Measurements from ENCODE around the gene KANSL1L.
A peak's percentile ranks its signal among the peaks of the same experiment; 100 is the strongest.

The KANSL1L gene

DNA sequence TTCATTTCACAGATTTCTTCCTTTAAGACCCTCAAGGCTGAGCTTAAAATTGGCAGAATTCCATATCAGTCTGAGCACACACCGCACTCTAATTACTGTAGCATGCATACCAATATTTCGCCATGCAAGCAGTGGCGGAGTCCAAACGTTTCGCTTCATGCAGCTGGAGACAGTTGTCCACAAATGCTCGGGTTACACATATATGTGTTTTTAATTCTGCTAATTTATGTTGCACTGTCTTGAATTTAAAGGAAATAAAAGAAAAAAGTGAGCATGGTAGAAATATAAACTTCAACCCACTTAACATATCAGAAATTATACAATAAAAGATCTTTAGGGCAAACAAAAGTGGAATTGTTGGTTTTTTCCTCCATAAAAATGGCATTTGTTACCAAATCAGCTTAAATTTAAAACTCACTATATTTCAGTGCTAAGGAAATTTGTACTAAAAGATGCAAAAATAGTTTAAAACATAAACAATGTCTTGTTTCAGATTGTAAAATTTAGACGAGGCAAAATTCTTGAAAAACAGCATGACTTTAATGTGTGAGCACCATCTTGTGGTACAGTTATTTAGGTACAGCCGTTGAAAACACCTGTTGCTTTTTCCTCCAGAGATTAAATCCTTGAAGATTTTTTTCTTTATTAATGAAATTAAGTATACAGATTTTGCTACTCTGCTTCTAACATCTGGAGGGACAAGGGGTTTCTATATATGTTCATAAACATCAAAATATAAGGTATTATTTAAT lies 24.1 kb upstream of the KANSL1L start:
- Histone ChIP-seq H3K27me3 (ENCODE audit: insufficient read depth, low read length) (no peaks in the 10 kb centered on the region), H3K4me2 (ENCODE audit: low read length) (peak overlapping the region; percentile 51), H3K9me2 (ENCODE audit: low read depth, low read length) (no peaks in the 10 kb centered on the region), H2AFZ (ENCODE audit: low read length) (peak overlapping the region; percentile 18; the same call in 1 of the 2 replicates), H3K9me3 (ENCODE audit: low read length) (no peaks in the 10 kb centered on the region), H3F3A (ENCODE audit: insufficient read depth, low read length) (no peaks in the 10 kb centered on the region), H3K4me1 (ENCODE audit: insufficient read depth, low read length, severe bottlenecking) (peaks cover 25% of the 10 kb centered on the region), H3K27ac (ENCODE audit: low read depth, low read length, poor library complexity, severe bottlenecking) (peak overlapping the region; percentile 5), H3K36me3 (ENCODE audit: insufficient read depth, low read length) (no peaks in the 10 kb centered on the region), H4K20me1 (ENCODE audit: insufficient read depth, low read length) (no peaks in the 10 kb centered on the region), H3K9ac (ENCODE audit: low read length) (peak overlapping the region; percentile 19; the same call in 1 of the 2 replicates), H3K4me3 (ENCODE audit: low read depth, low read length, poor library complexity, severe bottlenecking) (peak overlapping the region; percentile 26), H3K79me2 (ENCODE audit: insufficient read depth, low read length) (no peaks in the 10 kb centered on the region)
- no peak for TF ChIP-seq EZH2 (IDR thresholded peaks at IDR 0.05; ENCODE audit: borderline replicate concordance, low read length)
- TF ChIP-seq, protein P1, sequence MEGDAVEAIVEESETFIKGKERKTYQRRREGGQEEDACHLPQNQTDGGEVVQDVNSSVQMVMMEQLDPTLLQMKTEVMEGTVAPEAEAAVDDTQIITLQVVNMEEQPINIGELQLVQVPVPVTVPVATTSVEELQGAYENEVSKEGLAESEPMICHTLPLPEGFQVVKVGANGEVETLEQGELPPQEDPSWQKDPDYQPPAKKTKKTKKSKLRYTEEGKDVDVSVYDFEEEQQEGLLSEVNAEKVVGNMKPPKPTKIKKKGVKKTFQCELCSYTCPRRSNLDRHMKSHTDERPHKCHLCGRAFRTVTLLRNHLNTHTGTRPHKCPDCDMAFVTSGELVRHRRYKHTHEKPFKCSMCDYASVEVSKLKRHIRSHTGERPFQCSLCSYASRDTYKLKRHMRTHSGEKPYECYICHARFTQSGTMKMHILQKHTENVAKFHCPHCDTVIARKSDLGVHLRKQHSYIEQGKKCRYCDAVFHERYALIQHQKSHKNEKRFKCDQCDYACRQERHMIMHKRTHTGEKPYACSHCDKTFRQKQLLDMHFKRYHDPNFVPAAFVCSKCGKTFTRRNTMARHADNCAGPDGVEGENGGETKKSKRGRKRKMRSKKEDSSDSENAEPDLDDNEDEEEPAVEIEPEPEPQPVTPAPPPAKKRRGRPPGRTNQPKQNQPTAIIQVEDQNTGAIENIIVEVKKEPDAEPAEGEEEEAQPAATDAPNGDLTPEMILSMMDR (IDR thresholded peaks at IDR 0.05; ENCODE audit: low read length) = peak; percentile 80

DNA sequence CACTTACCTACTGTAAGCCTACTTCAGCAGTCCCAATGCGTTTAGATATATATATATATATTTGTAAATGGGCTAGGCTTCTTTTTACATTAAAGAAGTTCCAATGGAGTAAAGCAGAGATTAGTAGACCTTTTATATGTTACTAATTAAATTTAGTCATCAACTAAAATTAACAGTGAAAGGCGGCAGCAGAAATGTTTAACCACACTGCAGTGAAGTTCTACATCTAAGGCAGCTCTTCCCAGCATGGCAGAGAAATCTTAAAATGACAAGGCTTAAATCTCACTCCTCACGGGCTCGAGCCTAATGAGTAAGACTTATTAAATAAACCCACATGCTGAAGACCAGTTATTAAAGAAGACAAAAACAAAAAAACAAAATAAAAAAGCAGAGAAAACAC lies 19.1 kb upstream of the KANSL1L start:
- H3K4me2 ChIP-seq (ENCODE audit: low read length) = no peak overlapping the region
- H3K4me1 ChIP-seq (ENCODE audit: insufficient read depth, low read length, severe bottlenecking) = peaks cover 24% of the 10 kb centered on the region
- H3K27ac ChIP-seq (ENCODE audit: low read depth, low read length, poor library complexity, severe bottlenecking) = no peak overlapping the region
- H3K9ac ChIP-seq (ENCODE audit: low read length) = no peak overlapping the region
- no peaks in the 10 kb centered on the region for H3F3A ChIP-seq (ENCODE audit: insufficient read depth, low read length)
- no peaks in the 10 kb centered on the region for H3K79me2 ChIP-seq (ENCODE audit: insufficient read depth, low read length)
- H3K27me3 ChIP-seq (ENCODE audit: insufficient read depth, low read length) = no peaks in the 10 kb centered on the region
- H3K36me3 ChIP-seq (ENCODE audit: insufficient read depth, low read length) = no peaks in the 10 kb centered on the region
- no peak overlapping the region for H3K4me3 ChIP-seq (ENCODE audit: low read depth, low read length, poor library complexity, severe bottlenecking)
- no peak for TF ChIP-seq EZH2 (IDR thresholded peaks at IDR 0.05; ENCODE audit: borderline replicate concordance, low read length)
- H2AFZ ChIP-seq (ENCODE audit: low read length) = no peak overlapping the region
- no peaks in the 10 kb centered on the region for H4K20me1 ChIP-seq (ENCODE audit: insufficient read depth, low read length)
- H3K9me2 ChIP-seq (ENCODE audit: low read depth, low read length) = no peaks in the 10 kb centered on the region
- H3K9me3 ChIP-seq (ENCODE audit: low read length) = no peaks in the 10 kb centered on the region

DNA sequence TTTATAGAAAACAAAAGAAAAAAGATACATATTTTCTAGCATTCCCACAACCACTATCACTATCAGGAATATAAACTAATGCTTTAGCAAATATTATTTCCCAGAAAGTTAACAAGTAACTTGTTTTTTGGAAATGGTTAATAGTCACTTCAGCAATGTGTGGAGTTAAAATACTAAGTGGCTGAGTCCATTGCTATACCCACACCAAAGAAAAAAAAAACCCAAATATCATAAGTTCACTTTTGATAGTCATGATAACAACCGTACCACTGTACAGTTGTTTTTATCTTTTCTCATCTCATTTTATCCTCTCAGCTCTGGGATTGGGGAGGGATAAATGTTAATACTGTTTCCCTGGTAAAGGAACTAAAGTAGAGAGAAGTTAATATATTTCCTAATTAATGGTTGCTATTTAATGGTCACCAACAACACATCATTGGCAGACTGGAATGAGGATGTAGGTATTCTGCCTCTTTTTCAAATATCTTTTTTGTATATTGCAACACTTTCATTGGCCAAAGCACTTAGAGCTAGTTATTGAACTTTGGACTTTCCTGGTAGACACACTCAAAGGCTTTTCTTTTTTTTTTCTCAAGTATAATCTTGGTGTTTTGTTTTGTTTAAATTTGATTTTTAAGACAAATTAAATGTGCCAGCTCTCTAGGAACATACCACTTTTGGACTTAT lies 18.4 kb upstream of the KANSL1L start:
- H3K4me1 ChIP-seq (ENCODE audit: insufficient read depth, low read length, severe bottlenecking) = peaks cover 16% of the 10 kb centered on the region
- no peaks in the 10 kb centered on the region for H4K20me1 ChIP-seq (ENCODE audit: insufficient read depth, low read length)
- no peaks in the 10 kb centered on the region for H3K79me2 ChIP-seq (ENCODE audit: insufficient read depth, low read length)
- H3K4me2 ChIP-seq (ENCODE audit: low read length) = no peak overlapping the region
- H3K4me3 ChIP-seq (ENCODE audit: low read depth, low read length, poor library complexity, severe bottlenecking) = no peak overlapping the region
- H2AFZ ChIP-seq (ENCODE audit: low read length) = no peak overlapping the region
- H3K9ac ChIP-seq (ENCODE audit: low read length) = no peak overlapping the region
- no peak overlapping the region for H3K27ac ChIP-seq (ENCODE audit: low read depth, low read length, poor library complexity, severe bottlenecking)
- H3K9me2 ChIP-seq (ENCODE audit: low read depth, low read length) = no peaks in the 10 kb centered on the region
- TF ChIP-seq EZH2 (IDR thresholded peaks at IDR 0.05; ENCODE audit: borderline replicate concordance, low read length) = no peak
- TF ChIP-seq, protein P1 (IDR thresholded peaks at IDR 0.05; ENCODE audit: low read length) = no peak
- no peaks in the 10 kb centered on the region for H3K36me3 ChIP-seq (ENCODE audit: insufficient read depth, low read length)
- no peaks in the 10 kb centered on the region for H3K9me3 ChIP-seq (ENCODE audit: low read length)
- H3F3A ChIP-seq (ENCODE audit: insufficient read depth, low read length) = no peaks in the 10 kb centered on the region
- H3K27me3 ChIP-seq (ENCODE audit: insufficient read depth, low read length) = no peaks in the 10 kb centered on the region

All from OCI-LY1 (cell line).